GM10248 (cell line): ENCODE results near the gene GSE1.
A peak's percentile ranks its signal among the peaks of the same experiment; 100 is the strongest.

Source experiments
- CTCF ChIA-PET: fragments of 300-600 bp; sonication (Branson Sonifier 250); formaldehyde crosslinking; extraction: SDS; loops from one replicate; lab custom pipeline; 2021; ENCODE audit warnings: antibody characterized with exemption; lab: Yijun Ruan, JAX
- POLR2A ChIA-PET: fragments of 350-650 bp; sonication (Branson Sonifier 250); formaldehyde crosslinking; extraction: SDS; loops from one replicate; lab custom pipeline; 2020; ENCODE audit warnings: antibody characterized with exemption; lab: Yijun Ruan, JAX
- DNase-seq: peaks from one replicate; pipeline ENCODE4 v3.0.0; 2012; ENCODE audit errors: extremely low spot score
- CTCF ChIP-seq: IDR thresholded peaks from 2 replicates; pipeline ENCODE4 v1.5.1; 2012; ENCODE audit warnings: mild to moderate bottlenecking, low read depth; ENCODE audit errors: extremely low read depth, missing control alignments, control extremely low read depth

GSE1 gene

GRCh38 chr16:85674828-85675227 is 61.7 kb downstream of the GSE1 start:
- CTCF ChIA-PET: interaction anchor here (1.1 to 6.0 kb wide), 12 partner anchors 9 to 86 kb away, joined by 3 to 28 read pairs (median 4); no protein-coding TSS in a partner anchor

GRCh38 chr16:85675251-85675874 is 62.2 kb downstream of the GSE1 start:
- TF ChIP-seq CTCF: peak; percentile 37
- ChIA-PET CTCF (interaction anchor here (1.1 to 6.0 kb wide), 15 partner anchors 9 to 122 kb away, joined by 3 to 28 read pairs (median 4); no protein-coding TSS in a partner anchor), POLR2A (no interaction called here)
- DNase-seq: no peak

More at GRCh38 chr16:85674828-85675227, 61.7 kb downstream of the GSE1 start:
- TF ChIP-seq CTCF: no peak
- POLR2A ChIA-PET: no interaction called here
- no peak for DNase-seq

- CTCF ChIA-PET: interaction anchor here (1.2 to 6.0 kb wide), 9 partner anchors 14 to 123 kb away, joined by 3 to 28 read pairs (median 7); no protein-coding TSS in a partner anchor
Measured at GRCh38 chr16:85676466-85676865, 63.3 kb downstream of the GSE1 start.

GRCh38 chr16:85677383-85677967 is 64.4 kb downstream of the GSE1 start:
- ChIA-PET CTCF (interaction anchor here (1.0 to 6.0 kb wide), 4 partner anchors 20 to 83 kb away, joined by 3 to 28 read pairs (median 12); no protein-coding TSS in a partner anchor), POLR2A (no interaction called here)
- no peak for TF ChIP-seq CTCF

More at GRCh38 chr16:85676466-85676865, 63.3 kb downstream of the GSE1 start:
- POLR2A ChIA-PET: interaction anchor here (0.7 kb wide), 1 partner anchor 177 kb away, joined by 4 read pairs; no protein-coding TSS in a partner anchor
- no peak for DNase-seq
- TF ChIP-seq CTCF: no peak

GRCh38 chr16:85678016-85678415 is 64.9 kb downstream of the GSE1 start:
- CTCF ChIA-PET: interaction anchor here (1.0 to 6.0 kb wide), 4 partner anchors 20 to 82 kb away, joined by 3 to 28 read pairs (median 12); no protein-coding TSS in a partner anchor
- POLR2A ChIA-PET: no interaction called here
- TF ChIP-seq CTCF: no peak
- DNase-seq: no peak

More at GRCh38 chr16:85677383-85677967, 64.4 kb downstream of the GSE1 start:
- no peak for DNase-seq

- TF ChIP-seq CTCF: no peak
- CTCF ChIA-PET: interaction anchor here (2.9 kb wide), 1 partner anchor 38 kb away, joined by 6 read pairs; no protein-coding TSS in a partner anchor
- POLR2A ChIA-PET: no interaction called here
- DNase-seq: no peak
Measured at GRCh38 chr16:85678821-85679220, 65.7 kb downstream of the GSE1 start.
